Ovary (tissue), 3 donors: ENCODE data around the gene PLEKHM3.

ENCODE experiments used
- EP300 ChIP-seq: sonication (generic); formaldehyde crosslinking; IDR thresholded peaks from one replicate; pipeline ENCODE4 v1.6.1; 2017; ENCODE audit warnings: antibody characterized with exemption
- POLR2A ChIP-seq: fragments of 450-650 bp; IDR thresholded peaks from one replicate; pipeline ENCODE4 v1.6.1; 2017; ENCODE audit warnings: antibody characterized with exemption, mild to moderate bottlenecking, moderate library complexity
- TF ChIP-seq, protein P1 (sequence below), 3 donors: fragments of 450-650 bp in 2 of 3; fragments of 200-600 bp in 1 of 3; IDR thresholded peaks; one replicate each; pipeline versions ENCODE4 v1.5.1 to v1.8.0; 2016 to 2022; ENCODE audit warnings: antibody characterized with exemption in 3 of 3, mild to moderate bottlenecking in 1 of 3
- donor health status: DM: no; HTN: no; CAD: no.

- TF ChIP-seq EP300 (no peak), POLR2A (no peak)
- TF ChIP-seq, protein P1, sequence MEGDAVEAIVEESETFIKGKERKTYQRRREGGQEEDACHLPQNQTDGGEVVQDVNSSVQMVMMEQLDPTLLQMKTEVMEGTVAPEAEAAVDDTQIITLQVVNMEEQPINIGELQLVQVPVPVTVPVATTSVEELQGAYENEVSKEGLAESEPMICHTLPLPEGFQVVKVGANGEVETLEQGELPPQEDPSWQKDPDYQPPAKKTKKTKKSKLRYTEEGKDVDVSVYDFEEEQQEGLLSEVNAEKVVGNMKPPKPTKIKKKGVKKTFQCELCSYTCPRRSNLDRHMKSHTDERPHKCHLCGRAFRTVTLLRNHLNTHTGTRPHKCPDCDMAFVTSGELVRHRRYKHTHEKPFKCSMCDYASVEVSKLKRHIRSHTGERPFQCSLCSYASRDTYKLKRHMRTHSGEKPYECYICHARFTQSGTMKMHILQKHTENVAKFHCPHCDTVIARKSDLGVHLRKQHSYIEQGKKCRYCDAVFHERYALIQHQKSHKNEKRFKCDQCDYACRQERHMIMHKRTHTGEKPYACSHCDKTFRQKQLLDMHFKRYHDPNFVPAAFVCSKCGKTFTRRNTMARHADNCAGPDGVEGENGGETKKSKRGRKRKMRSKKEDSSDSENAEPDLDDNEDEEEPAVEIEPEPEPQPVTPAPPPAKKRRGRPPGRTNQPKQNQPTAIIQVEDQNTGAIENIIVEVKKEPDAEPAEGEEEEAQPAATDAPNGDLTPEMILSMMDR (IDR thresholded peaks at IDR 0.05), result no peak
These were observed 75.1 kb downstream of the PLEKHM3 start for GRCh38 chr2:207950063-207950760.
